ENCODE results near the gene FAM171A2. TPM values are rescaled to one million over a fixed set of nuclear protein-coding genes. Genes with fewer than 3 reads are reported as not detected.
A peak's percentile ranks its signal among the peaks of the same experiment; 100 is the strongest.

The FAM171A2 gene
- total RNA-seq, 1 experiment from 2014 or later, result 29.9 TPM

- TF ChIP-seq ZNF532 (CRISPR knock-in tag; IDR thresholded peaks at IDR 0.05; ENCODE audit: borderline replicate concordance) (no peak), MAX (CRISPR knock-in tag; IDR thresholded peaks at IDR 0.05) (no peak), ATF1 (CRISPR knock-in tag; IDR thresholded peaks at IDR 0.05) (no peak), ZNF671 (CRISPR knock-in tag; IDR thresholded peaks at IDR 0.05) (no peak), ZNF416 (CRISPR knock-in tag; IDR thresholded peaks at IDR 0.05) (no peak)
Observed at GRCh38 chr17:44310609-44311376, 52.9 kb downstream of the FAM171A2 start (continued).

GRCh38 chr17:44310188-44310587, 53.5 kb downstream of the FAM171A2 start:
- TF ChIP-seq ATF1 (CRISPR knock-in tag; IDR thresholded peaks at IDR 0.05), result no peak
- no peak for TF ChIP-seq E2F4 (CRISPR knock-in tag; IDR thresholded peaks at IDR 0.05; ENCODE audit: borderline replicate concordance, low read depth)
- no peak for TF ChIP-seq TCF7 (CRISPR knock-in tag; IDR thresholded peaks at IDR 0.05; ENCODE audit: low read depth)
- no peak for TF ChIP-seq AFF4 (CRISPR knock-in tag; IDR thresholded peaks at IDR 0.05; ENCODE audit: borderline replicate concordance)
- Mint-ChIP-seq H3K4me1 (peaks cover 45% of the 10 kb centered on the region), H3K4me3 (peak overlapping the region; percentile 32; the same call in 1 of the 2 replicates), H3K27me3 (ENCODE audit: low read depth) (peaks cover 27% of the 10 kb centered on the region), H3K27ac (no peak overlapping the region), H3K36me3 (no peaks in the 10 kb centered on the region), H3K9me3 (no peaks in the 10 kb centered on the region)
- POLR2A ChIA-PET, result interaction anchor here (0.7 kb wide), 1 partner anchor 88 kb away, joined by 3 read pairs; no protein-coding TSS in a partner anchor
- CTCF ChIA-PET, result interaction anchor here (0.6 to 3.2 kb wide), 11 partner anchors 14 to 362 kb away, joined by 3 to 18 read pairs (median 6); partner anchors contain the start of genes FAM171A2, GRN and SLC25A39
- DNase-seq (ENCODE audit: low spot score), result no peak
- ATAC-seq, result no peak

DNA sequence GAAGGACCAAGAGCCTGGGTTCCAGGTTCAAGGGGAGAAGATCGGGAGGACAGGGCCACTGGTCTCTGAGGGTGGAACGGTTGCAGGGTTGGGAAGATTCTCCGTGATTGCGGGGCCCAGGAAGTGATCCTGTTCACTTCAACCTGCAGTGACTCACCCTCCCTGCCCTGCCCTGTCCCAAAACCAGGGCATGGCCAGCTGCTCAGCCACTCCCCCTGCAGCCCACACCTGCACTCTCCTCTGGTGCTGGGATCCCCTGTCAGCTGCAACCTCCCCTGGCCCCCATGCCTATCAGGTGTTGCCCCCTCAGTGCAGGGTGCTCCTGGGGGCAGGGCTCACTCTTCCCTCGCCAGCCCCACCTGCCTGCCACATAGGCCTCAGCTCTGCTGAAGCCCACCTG, 54.2 kb downstream of the FAM171A2 start:
- Mint-ChIP-seq H3K36me3 (no peaks in the 10 kb centered on the region), H3K27me3 (ENCODE audit: low read depth) (peaks cover 20% of the 10 kb centered on the region), H3K27ac (no peak overlapping the region), H3K4me3 (peak overlapping the region; percentile 64), H3K9me3 (no peaks in the 10 kb centered on the region), H3K4me1 (peaks cover 45% of the 10 kb centered on the region)
- no peak for DNase-seq (ENCODE audit: low spot score)
- ChIA-PET CTCF (interaction anchor here (0.6 to 3.2 kb wide), 12 partner anchors 15 to 363 kb away, joined by 3 to 18 read pairs (median 6); partner anchors contain the start of genes FAM171A2, GRN, HDAC5 and SLC25A39), POLR2A (interaction anchor here (0.7 kb wide), 1 partner anchor 88 kb away, joined by 3 read pairs; no protein-coding TSS in a partner anchor)
- TF ChIP-seq RELA (CRISPR knock-in tag; IDR thresholded peaks at IDR 0.05; ENCODE audit: borderline replicate concordance) (no peak), SOX15 (CRISPR knock-in tag; IDR thresholded peaks at IDR 0.05) (no peak), PRRX2 (CRISPR knock-in tag; IDR thresholded peaks at IDR 0.05) (no peak), ATF2 (CRISPR knock-in tag; IDR thresholded peaks at IDR 0.05; ENCODE audit: borderline replicate concordance, low read depth) (no peak), ZNF121 (CRISPR knock-in tag; IDR thresholded peaks at IDR 0.05) (0 out of 2 replicates have a peak, but pooled peaks have one; percentile 11), MAX (CRISPR knock-in tag; IDR thresholded peaks at IDR 0.05) (no peak), PRDM15 (CRISPR knock-in tag; IDR thresholded peaks at IDR 0.05) (0 out of 2 replicates have a peak, but pooled peaks have one; percentile 10)
- no peak for ATAC-seq

Measured in WTC11 (cell line).